ENCODE data around the gene VPS29.

Gene VPS29

DNA sequence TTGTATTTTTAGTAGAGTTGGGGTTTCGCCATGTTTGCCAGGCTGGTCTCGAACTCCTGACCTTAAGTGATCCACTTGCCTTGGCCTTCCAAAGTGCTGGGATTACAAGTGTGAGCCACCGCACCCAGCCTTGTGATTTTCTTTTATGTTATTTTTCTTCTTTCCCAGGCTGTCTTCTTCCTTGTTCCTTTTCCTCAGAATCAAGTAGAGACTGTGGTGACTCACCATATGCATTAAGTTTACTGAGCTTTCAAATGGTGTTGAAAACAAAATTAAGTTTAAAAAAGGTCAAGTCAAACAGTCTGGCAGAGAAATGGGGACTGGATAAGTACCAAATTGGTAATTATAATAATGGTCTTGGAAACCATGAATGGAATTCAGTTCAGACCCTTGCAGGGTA is 57.5 kb downstream of the VPS29 start:
- no peak for DNase-seq (ENCODE audit: low read depth)

Measured in non-pigmented ciliary epithelial cell (primary cell).